NB4 (cell line): ENCODE results near the gene POLR3B.

Experiments
- DNase-seq: peaks from one replicate; pipeline ENCODE4 v3.0.0; 2010; ENCODE audit warnings: low read depth
- H3K4me3 ChIP-seq: one replicate; pipeline ENCODE4 v1.5.1; 2011; ENCODE audit warnings: mild to moderate bottlenecking, low read depth, low read length, moderate library complexity
- MYC ChIP-seq: IDR thresholded peaks from 2 replicates; pipeline ENCODE4 v1.6.1; 2011; ENCODE audit warnings: low read depth, low read length
- POLR2A ChIP-seq: IDR thresholded peaks from 2 replicates; pipeline ENCODE4 v1.6.1; 2011; ENCODE audit warnings: mild to moderate bottlenecking; ENCODE audit not compliant: insufficient read length; ENCODE audit errors: extremely low read depth
- TF ChIP-seq, protein P1 (sequence below): IDR thresholded peaks from one replicate; pipeline ENCODE4 v1.5.1; 2012; ENCODE audit warnings: low read depth, low read length
- TF ChIP-seq, protein P2 (sequence below): IDR thresholded peaks from 2 replicates; pipeline ENCODE4 v1.6.1; 2011; ENCODE audit warnings: low read depth, low read length

Gene POLR3B

DNA sequence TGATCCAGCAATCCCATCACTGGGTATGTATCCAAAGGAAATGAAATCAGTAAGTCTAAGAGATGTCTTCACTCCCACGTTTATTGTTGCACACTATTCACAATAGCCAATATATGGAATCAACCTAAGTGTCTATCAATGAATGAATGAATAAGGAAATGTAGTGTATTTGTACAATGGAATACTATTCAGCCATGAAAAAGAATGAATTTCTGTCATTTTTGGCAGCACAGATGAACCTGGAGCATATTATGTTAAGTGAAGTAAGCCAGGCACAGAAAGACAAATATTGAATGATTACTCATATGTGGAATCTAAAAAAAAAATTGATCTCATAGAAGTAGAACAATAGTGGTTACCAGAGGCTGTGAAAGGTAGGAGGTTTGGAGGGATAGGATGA, 194.7 kb downstream of the POLR3B start:
- TF ChIP-seq, protein P1, sequence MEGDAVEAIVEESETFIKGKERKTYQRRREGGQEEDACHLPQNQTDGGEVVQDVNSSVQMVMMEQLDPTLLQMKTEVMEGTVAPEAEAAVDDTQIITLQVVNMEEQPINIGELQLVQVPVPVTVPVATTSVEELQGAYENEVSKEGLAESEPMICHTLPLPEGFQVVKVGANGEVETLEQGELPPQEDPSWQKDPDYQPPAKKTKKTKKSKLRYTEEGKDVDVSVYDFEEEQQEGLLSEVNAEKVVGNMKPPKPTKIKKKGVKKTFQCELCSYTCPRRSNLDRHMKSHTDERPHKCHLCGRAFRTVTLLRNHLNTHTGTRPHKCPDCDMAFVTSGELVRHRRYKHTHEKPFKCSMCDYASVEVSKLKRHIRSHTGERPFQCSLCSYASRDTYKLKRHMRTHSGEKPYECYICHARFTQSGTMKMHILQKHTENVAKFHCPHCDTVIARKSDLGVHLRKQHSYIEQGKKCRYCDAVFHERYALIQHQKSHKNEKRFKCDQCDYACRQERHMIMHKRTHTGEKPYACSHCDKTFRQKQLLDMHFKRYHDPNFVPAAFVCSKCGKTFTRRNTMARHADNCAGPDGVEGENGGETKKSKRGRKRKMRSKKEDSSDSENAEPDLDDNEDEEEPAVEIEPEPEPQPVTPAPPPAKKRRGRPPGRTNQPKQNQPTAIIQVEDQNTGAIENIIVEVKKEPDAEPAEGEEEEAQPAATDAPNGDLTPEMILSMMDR: no peak
- TF ChIP-seq, protein P2, sequence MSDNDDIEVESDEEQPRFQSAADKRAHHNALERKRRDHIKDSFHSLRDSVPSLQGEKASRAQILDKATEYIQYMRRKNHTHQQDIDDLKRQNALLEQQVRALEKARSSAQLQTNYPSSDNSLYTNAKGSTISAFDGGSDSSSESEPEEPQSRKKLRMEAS: no peak
- no peak for TF ChIP-seq POLR2A
- TF ChIP-seq MYC: no peak
- H3K4me3 ChIP-seq: no peak overlapping the region
- DNase-seq: no peak
